CD14-positive monocyte (primary cell): ENCODE measurements around the gene IMMP2L. TPM values are rescaled to one million over a fixed set of nuclear protein-coding genes. Genes with fewer than 3 reads are reported as not detected.

Experiments
- DNase-seq, 3 donors: peaks; one replicate each; pipeline ENCODE4 v3.0.0-alpha.2; 2011 to 2022
- H2AFZ ChIP-seq: 2 replicates; pipeline ENCODE4 v1.6.0; 2012; ENCODE audit warnings: mild to moderate bottlenecking, low read depth, low read length, inconsistent platforms; ENCODE audit not compliant: insufficient read depth, poor library complexity, severe bottlenecking
- H3K27ac ChIP-seq, 2 donors: 1 replicate in 1 of 2; 2 replicates in 1 of 2; pipeline ENCODE4 v1.5.1; 2012 to 2013; ENCODE audit warnings: low read length in 2 of 2, control low read depth in 1 of 2, inconsistent platforms in 1 of 2, low read depth in 1 of 2, mild to moderate bottlenecking in 1 of 2
- H3K27me3 ChIP-seq, 2 donors: one replicate each; pipeline versions ENCODE4 v1.6.0 to v1.6.1; 2011 to 2013; ENCODE audit warnings: low read length in 2 of 2; ENCODE audit not compliant: control insufficient read depth in 2 of 2, insufficient read depth in 2 of 2
- H3K36me3 ChIP-seq, 2 donors: replicated peaks in 1 of 2; 1 replicate in 1 of 2; 2 replicates in 1 of 2; pipeline versions ENCODE4 v1.5.1 to v1.6.1; 2012 to 2013; ENCODE audit warnings: low read length in 2 of 2, control low read depth in 1 of 2, inconsistent platforms in 1 of 2, mild to moderate bottlenecking in 1 of 2; ENCODE audit not compliant: insufficient read depth in 2 of 2, control insufficient read depth in 1 of 2
- H3K4me1 ChIP-seq, 2 donors: 1 replicate in 1 of 2; 2 replicates in 1 of 2; pipeline versions ENCODE4 v1.5.1 to v1.6.1; 2012 to 2013; ENCODE audit warnings: low read length in 2 of 2, control low read depth in 1 of 2, inconsistent platforms in 1 of 2, mild to moderate bottlenecking in 1 of 2, moderate library complexity in 1 of 2; ENCODE audit not compliant: insufficient read depth in 2 of 2, control insufficient read depth in 1 of 2
- H3K4me2 ChIP-seq: replicated peaks from 2 replicates; pipeline ENCODE3; 2012; ENCODE audit warnings: low read length, moderate library complexity, mild to moderate bottlenecking; ENCODE audit not compliant: poor library complexity, severe bottlenecking; ENCODE audit errors: extremely low read depth
- H3K4me3 ChIP-seq, 3 experiments: fragments of 200-600 bp in 1 of 3; sonication (generic) in 1 of 3; replicated peaks in 1 of 3; 1 replicate in 2 of 3; 2 replicates in 1 of 3; pipeline ENCODE4 v1.5.1; 2011 to 2013; ENCODE audit warnings: low read length in 3 of 3, mild to moderate bottlenecking in 3 of 3, control low read depth in 2 of 3, low read depth in 2 of 3, inconsistent platforms in 1 of 3, moderate library complexity in 1 of 3
- H3K79me2 ChIP-seq: 2 replicates; pipeline ENCODE4 v1.6.0; 2012; ENCODE audit warnings: mild to moderate bottlenecking, control low read depth, inconsistent platforms, low read length, moderate library complexity; ENCODE audit not compliant: insufficient read depth
- H3K9ac ChIP-seq: 2 replicates; pipeline ENCODE4 v1.6.0; 2017; ENCODE audit warnings: low read length, mild to moderate bottlenecking; ENCODE audit not compliant: insufficient read depth, poor library complexity, severe bottlenecking
- H3K9me3 ChIP-seq, 2 donors: replicated peaks in 1 of 2; 1 replicate in 1 of 2; 2 replicates in 1 of 2; pipeline versions ENCODE4 v1.5.1 to v1.6.1; 2012 to 2013; ENCODE audit warnings: low read length in 2 of 2, control low read depth in 1 of 2; ENCODE audit not compliant: control insufficient read depth in 1 of 2, insufficient read depth in 1 of 2
- H4K20me1 ChIP-seq: 2 replicates; pipeline ENCODE4 v1.6.0; 2012; ENCODE audit warnings: mild to moderate bottlenecking, low read length, control low read depth, moderate library complexity; ENCODE audit not compliant: insufficient read depth
- H3K27ac Mint-ChIP-seq, 7 donors: one replicate each; pipeline ENCODE4 v1.8.0; 2020; ENCODE audit warnings: mild to moderate bottlenecking in 7 of 7, mixed read lengths in 7 of 7, moderate library complexity in 6 of 7, inconsistent platforms in 2 of 7
- H3K27me3 Mint-ChIP-seq, 3 donors: one replicate each; pipeline ENCODE4 v1.8.0; 2021 to 2022; ENCODE audit warnings: low read depth in 3 of 3, mild to moderate bottlenecking in 3 of 3, mixed read lengths in 3 of 3, moderate library complexity in 3 of 3, inconsistent platforms in 1 of 3
- H3K36me3 Mint-ChIP-seq, 2 donors: one replicate each; pipeline ENCODE4 v1.8.0; 2020; ENCODE audit warnings: mixed read lengths in 2 of 2, inconsistent platforms in 1 of 2, mild to moderate bottlenecking in 1 of 2
- H3K4me1 Mint-ChIP-seq: one replicate; pipeline ENCODE4 v1.8.0; 2020; ENCODE audit warnings: mild to moderate bottlenecking, mixed read lengths
- H3K4me3 Mint-ChIP-seq, 2 donors: one replicate each; pipeline ENCODE4 v1.8.0; 2020; ENCODE audit warnings: mild to moderate bottlenecking in 2 of 2, mixed read lengths in 2 of 2, moderate library complexity in 1 of 2
- H3K9me3 Mint-ChIP-seq, 7 donors: one replicate each; pipeline ENCODE4 v1.8.0; 2020 to 2022; ENCODE audit warnings: mixed read lengths in 7 of 7, mild to moderate bottlenecking in 6 of 7, moderate library complexity in 6 of 7, inconsistent platforms in 2 of 7
- WGBS: methylation state at CpG from one replicate; pipeline ENCODE4 v1.1.5; 2013; ENCODE audit warnings: missing lambda C conversion rate; ENCODE audit not compliant: insufficient coverage; 5-methylcytosine and 5-hydroxymethylcytosine counted together
- intact Hi-C, 2 donors: fragments of 100-400 bp; cut with micrococcal nuclease; formaldehyde crosslinking; loops; one replicate each; pipeline versions ENCODE4 v1.15.0 to v1.15.1; 2023
- polyA plus RNA-seq, 3 donors: library from polyadenylated mRNA; depleted of rRNA in 1 of 3; unstranded in 2 of 3; stranded (reverse) in 1 of 3; fragments of 300-500 nt in 2 of 3; fragments of >200 nt in 1 of 3; fragmentation: Illumina TruSeq in 2 of 3; gene quantifications; 1 replicate in 2 of 3; 2 replicates in 1 of 3; pipeline ENCODE4 v1.2.3, GENCODE V29; 2012 to 2021
- TF ChIP-seq, protein P1 (sequence below): fragments of 200-600 bp; IDR thresholded peaks from one replicate; pipeline ENCODE4 v1.8.0; 2022; ENCODE audit warnings: antibody characterized with exemption, mild to moderate bottlenecking

IMMP2L gene
- polyA plus RNA-seq, 3 donors, result 1.9 to 6.4 (median 6.2) TPM

DNA sequence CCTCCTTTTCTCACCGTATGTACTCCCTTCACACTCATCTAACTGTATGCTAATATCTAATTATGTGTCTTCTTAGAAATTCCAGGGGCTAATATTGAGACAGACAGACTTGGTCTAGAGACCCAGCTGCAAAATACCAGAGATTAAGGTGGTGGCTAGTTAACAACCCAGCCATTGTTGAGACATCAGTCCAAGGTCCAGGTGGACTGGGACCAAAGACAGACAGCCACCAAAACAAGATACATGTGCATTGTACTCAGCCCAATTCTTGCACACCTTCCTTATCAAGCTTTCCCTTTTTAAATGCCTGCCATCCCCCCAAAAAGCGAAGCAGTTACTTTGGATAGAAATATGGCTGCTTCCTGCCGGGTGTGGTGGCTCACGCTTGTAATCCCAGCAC lies 514.7 kb downstream of the IMMP2L start:
- no peaks in the 10 kb centered on the region for H3K4me1 Mint-ChIP-seq
- H3K9me3 Mint-ChIP-seq, result peaks cover 0 to 7% (median 3%) of the 10 kb centered on the region in 7 donors
- intact Hi-C loops, result no loop called here
- Histone ChIP-seq H3K27me3 (no peaks in the 10 kb centered on the region), H3K9me3 (no peaks in the 10 kb centered on the region), H3K27ac (no peak overlapping the region), H3K9ac (no peak overlapping the region), H3K4me2 (no peak overlapping the region), H3K4me3 (no peak overlapping the region), H3K36me3 (no peaks in the 10 kb centered on the region), H3K4me1 (no peaks in the 10 kb centered on the region), H2AFZ (no peak overlapping the region), H3K79me2 (no peaks in the 10 kb centered on the region), H4K20me1 (no peaks in the 10 kb centered on the region)
- TF ChIP-seq, protein P1, sequence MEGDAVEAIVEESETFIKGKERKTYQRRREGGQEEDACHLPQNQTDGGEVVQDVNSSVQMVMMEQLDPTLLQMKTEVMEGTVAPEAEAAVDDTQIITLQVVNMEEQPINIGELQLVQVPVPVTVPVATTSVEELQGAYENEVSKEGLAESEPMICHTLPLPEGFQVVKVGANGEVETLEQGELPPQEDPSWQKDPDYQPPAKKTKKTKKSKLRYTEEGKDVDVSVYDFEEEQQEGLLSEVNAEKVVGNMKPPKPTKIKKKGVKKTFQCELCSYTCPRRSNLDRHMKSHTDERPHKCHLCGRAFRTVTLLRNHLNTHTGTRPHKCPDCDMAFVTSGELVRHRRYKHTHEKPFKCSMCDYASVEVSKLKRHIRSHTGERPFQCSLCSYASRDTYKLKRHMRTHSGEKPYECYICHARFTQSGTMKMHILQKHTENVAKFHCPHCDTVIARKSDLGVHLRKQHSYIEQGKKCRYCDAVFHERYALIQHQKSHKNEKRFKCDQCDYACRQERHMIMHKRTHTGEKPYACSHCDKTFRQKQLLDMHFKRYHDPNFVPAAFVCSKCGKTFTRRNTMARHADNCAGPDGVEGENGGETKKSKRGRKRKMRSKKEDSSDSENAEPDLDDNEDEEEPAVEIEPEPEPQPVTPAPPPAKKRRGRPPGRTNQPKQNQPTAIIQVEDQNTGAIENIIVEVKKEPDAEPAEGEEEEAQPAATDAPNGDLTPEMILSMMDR, result no peak
- H3K4me3 Mint-ChIP-seq, result no peak overlapping the region
- 100% methylated on average over 1 of the region's 4 CpGs for WGBS
- peaks cover 0 to 2% (median 0%) of the 10 kb centered on the region in 3 donors for H3K27me3 Mint-ChIP-seq
- DNase-seq, result no peak
- H3K27ac Mint-ChIP-seq, result no peak overlapping the region
- no peaks in the 10 kb centered on the region for H3K36me3 Mint-ChIP-seq

DNA sequence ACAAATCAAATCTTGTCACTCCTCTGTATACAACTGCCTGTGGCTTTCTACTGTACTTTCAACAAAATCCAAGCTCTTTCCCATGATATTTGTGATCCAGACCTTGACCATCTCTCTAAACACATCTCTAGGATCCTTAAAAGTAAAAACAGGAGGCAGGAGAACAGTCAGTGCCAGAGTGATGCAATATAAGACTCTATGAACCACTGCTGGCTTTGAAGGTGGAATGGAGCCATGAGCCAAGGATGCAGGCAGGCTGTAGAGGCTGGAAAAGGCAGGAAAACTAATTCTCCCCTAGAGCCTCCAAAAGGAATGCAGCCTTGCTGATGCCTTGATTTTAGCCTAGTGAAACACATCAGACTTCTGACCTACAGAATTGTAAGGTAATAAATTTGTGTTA lies 516.8 kb downstream of the IMMP2L start:
- H3K4me2 ChIP-seq, result no peak overlapping the region
- H2AFZ ChIP-seq, result no peak overlapping the region
- no peak overlapping the region for H3K27ac Mint-ChIP-seq
- no peak for DNase-seq
- no peaks in the 10 kb centered on the region for H3K36me3 ChIP-seq
- H3K9me3 ChIP-seq, result no peaks in the 10 kb centered on the region
- no peak overlapping the region for H3K4me3 Mint-ChIP-seq
- no peaks in the 10 kb centered on the region for H3K79me2 ChIP-seq
- no peaks in the 10 kb centered on the region for H3K27me3 ChIP-seq
- H3K27me3 Mint-ChIP-seq, result peaks cover 0 to 2% (median 0%) of the 10 kb centered on the region in 3 donors
- no peaks in the 10 kb centered on the region for H3K4me1 ChIP-seq
- TF ChIP-seq, protein P1, result no peak
- H3K9me3 Mint-ChIP-seq, result peaks cover 0 to 11% (median 3%) of the 10 kb centered on the region in 7 donors
- intact Hi-C loops, result no loop called here
- H3K4me1 Mint-ChIP-seq, result no peaks in the 10 kb centered on the region
- no peak overlapping the region for H3K4me3 ChIP-seq
- H3K27ac ChIP-seq, result no peak overlapping the region
- no peak overlapping the region for H3K9ac ChIP-seq
- H3K36me3 Mint-ChIP-seq, result no peaks in the 10 kb centered on the region
- H4K20me1 ChIP-seq, result no peaks in the 10 kb centered on the region
